Stimulated activated CD4-positive, alpha-beta T cell treated with anti-CD3 and anti-CD28 coated beads, Interleukin-4, amount 100 ng/mL, for 1 hour (primary cell): ENCODE measurements around the gene P3H1.
"Not testable (repeated sequence)": the region's sequence is repeated elsewhere in the genome, so short reads cannot be mapped to it uniquely, and the experiment has no call there.

ENCODE experiments used
- DNase-seq: peaks from one replicate; pipeline ENCODE4 v3.0.0-alpha.2; 2020

The P3H1 gene

GRCh38 chr1:42769811-42770210 is 3.0 kb upstream of the P3H1 start:
- no peak for DNase-seq

GRCh38 chr1:42768172-42768571 is 1.3 kb upstream of the P3H1 start:
- DNase-seq: no peak

GRCh38 chr1:42767510-42768000 is 727 bp upstream of the P3H1 start:
- no peak for DNase-seq

- DNase-seq: peak; percentile 56
Measured at GRCh38 chr1:42765832-42766740, 742 bp downstream of the P3H1 start.

- no peak for DNase-seq
Measured at GRCh38 chr1:42765269-42765668, 1.6 kb downstream of the P3H1 start.

- DNase-seq: no peak
Measured at GRCh38 chr1:42762269-42762668, 4.6 kb downstream of the P3H1 start.

- DNase-seq: no peak
Measured at GRCh38 chr1:42761567-42761966, 5.3 kb downstream of the P3H1 start.

GRCh38 chr1:42759114-42759513 is 7.7 kb downstream of the P3H1 start:
- DNase-seq: no peak

- no peak for DNase-seq
Measured at GRCh38 chr1:42758641-42759040, 8.2 kb downstream of the P3H1 start.

GRCh38 chr1:42757892-42758275 is 8.9 kb downstream of the P3H1 start:
- DNase-seq: no peak

- no peak for DNase-seq
Measured at GRCh38 chr1:42756956-42757891, 9.6 kb downstream of the P3H1 start.

GRCh38 chr1:42753070-42753469 is 13.8 kb downstream of the P3H1 start:
- DNase-seq: no peak

- no peak for DNase-seq
Measured at GRCh38 chr1:42752284-42752683, 14.5 kb downstream of the P3H1 start.

- not testable (repeated sequence) for DNase-seq
Measured at GRCh38 chr1:42751511-42752070, 15.2 kb downstream of the P3H1 start.

- no peak for DNase-seq
Measured at GRCh38 chr1:42750041-42750440, 16.8 kb downstream of the P3H1 start.

GRCh38 chr1:42748461-42749410 is 18.1 kb downstream of the P3H1 start:
- no peak for DNase-seq

- DNase-seq: no peak
Measured at GRCh38 chr1:42748021-42748420, 18.8 kb downstream of the P3H1 start.

- DNase-seq: peak; percentile 59
Measured at GRCh38 chr1:42747125-42747524, 19.7 kb downstream of the P3H1 start.

GRCh38 chr1:42746436-42747105 is 20.3 kb downstream of the P3H1 start:
- no peak for DNase-seq

- DNase-seq: no peak
Measured at GRCh38 chr1:42745851-42746250, 21.0 kb downstream of the P3H1 start.

GRCh38 chr1:42744148-42744413 is 22.7 kb downstream of the P3H1 start:
- DNase-seq: no peak
